HCT116 (cell line): Measurements from ENCODE around the gene ADGRG6.

ENCODE experiments used
- RAD21 ChIP-seq: IDR thresholded peaks from 2 replicates; pipeline ENCODE4 v1.6.1; 2012; ENCODE audit warnings: low read depth, mild to moderate bottlenecking
- ZNF274 ChIP-seq: fragments of 200-500 bp; sonication (Bioruptor generic); IDR thresholded peaks from 2 replicates; pipeline ENCODE4 v1.6.1; 2014; ENCODE audit warnings: mild to moderate bottlenecking, low read depth, low read length, inconsistent platforms
- TF ChIP-seq, protein P1 (sequence below): IDR thresholded peaks from 2 replicates; pipeline ENCODE4 v1.6.1; 2012; ENCODE audit warnings: low read depth
- TF ChIP-seq, protein P2 (sequence below), 3 experiments: fragments of 200-600 bp in 1 of 3; sonication (generic) in 1 of 3; IDR thresholded peaks in 2 of 3; conservative IDR thresholded peaks in 1 of 3; 2 replicates each; pipeline ENCODE4 v1.5.1; 2012 to 2017; ENCODE audit warnings: low read depth in 2 of 3, low read length in 2 of 3, antibody characterized with exemption in 1 of 3, borderline replicate concordance in 1 of 3, control low read depth in 1 of 3, mild to moderate bottlenecking in 1 of 3, mixed read lengths in 1 of 3, mixed run types in 1 of 3, moderate library complexity in 1 of 3; ENCODE audit not compliant: insufficient read depth in 1 of 3
- TF ChIP-seq, protein P3 (sequence below): IDR thresholded peaks from 2 replicates; pipeline ENCODE4 v1.6.1; 2012

DNA sequence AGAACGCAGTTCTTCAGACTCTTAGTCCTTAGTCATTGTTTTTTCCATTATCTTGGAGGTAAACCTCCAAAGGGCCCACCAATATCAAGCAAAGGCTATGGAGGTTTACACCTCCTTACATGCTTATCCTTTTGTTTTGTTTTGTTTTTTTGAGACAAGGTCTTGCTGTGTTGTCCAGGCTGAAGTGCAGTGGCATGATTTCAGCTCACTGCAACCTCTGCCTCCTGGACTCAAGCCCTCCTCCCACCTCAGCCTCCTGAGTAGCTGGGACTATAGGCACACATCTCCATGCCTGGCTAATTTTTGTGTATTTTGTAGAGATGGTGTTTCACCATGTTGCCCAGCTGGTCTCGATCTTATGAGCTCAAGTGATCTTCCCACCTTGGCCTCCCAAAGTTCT, 26.3 kb downstream of the ADGRG6 start:
- TF ChIP-seq, protein P1, sequence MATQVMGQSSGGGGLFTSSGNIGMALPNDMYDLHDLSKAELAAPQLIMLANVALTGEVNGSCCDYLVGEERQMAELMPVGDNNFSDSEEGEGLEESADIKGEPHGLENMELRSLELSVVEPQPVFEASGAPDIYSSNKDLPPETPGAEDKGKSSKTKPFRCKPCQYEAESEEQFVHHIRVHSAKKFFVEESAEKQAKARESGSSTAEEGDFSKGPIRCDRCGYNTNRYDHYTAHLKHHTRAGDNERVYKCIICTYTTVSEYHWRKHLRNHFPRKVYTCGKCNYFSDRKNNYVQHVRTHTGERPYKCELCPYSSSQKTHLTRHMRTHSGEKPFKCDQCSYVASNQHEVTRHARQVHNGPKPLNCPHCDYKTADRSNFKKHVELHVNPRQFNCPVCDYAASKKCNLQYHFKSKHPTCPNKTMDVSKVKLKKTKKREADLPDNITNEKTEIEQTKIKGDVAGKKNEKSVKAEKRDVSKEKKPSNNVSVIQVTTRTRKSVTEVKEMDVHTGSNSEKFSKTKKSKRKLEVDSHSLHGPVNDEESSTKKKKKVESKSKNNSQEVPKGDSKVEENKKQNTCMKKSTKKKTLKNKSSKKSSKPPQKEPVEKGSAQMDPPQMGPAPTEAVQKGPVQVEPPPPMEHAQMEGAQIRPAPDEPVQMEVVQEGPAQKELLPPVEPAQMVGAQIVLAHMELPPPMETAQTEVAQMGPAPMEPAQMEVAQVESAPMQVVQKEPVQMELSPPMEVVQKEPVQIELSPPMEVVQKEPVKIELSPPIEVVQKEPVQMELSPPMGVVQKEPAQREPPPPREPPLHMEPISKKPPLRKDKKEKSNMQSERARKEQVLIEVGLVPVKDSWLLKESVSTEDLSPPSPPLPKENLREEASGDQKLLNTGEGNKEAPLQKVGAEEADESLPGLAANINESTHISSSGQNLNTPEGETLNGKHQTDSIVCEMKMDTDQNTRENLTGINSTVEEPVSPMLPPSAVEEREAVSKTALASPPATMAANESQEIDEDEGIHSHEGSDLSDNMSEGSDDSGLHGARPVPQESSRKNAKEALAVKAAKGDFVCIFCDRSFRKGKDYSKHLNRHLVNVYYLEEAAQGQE: no peak
- TF ChIP-seq, protein P2, sequence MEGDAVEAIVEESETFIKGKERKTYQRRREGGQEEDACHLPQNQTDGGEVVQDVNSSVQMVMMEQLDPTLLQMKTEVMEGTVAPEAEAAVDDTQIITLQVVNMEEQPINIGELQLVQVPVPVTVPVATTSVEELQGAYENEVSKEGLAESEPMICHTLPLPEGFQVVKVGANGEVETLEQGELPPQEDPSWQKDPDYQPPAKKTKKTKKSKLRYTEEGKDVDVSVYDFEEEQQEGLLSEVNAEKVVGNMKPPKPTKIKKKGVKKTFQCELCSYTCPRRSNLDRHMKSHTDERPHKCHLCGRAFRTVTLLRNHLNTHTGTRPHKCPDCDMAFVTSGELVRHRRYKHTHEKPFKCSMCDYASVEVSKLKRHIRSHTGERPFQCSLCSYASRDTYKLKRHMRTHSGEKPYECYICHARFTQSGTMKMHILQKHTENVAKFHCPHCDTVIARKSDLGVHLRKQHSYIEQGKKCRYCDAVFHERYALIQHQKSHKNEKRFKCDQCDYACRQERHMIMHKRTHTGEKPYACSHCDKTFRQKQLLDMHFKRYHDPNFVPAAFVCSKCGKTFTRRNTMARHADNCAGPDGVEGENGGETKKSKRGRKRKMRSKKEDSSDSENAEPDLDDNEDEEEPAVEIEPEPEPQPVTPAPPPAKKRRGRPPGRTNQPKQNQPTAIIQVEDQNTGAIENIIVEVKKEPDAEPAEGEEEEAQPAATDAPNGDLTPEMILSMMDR (IDR thresholded peaks at IDR 0.05 in 2 of 3, conservative IDR thresholded peaks at IDR 0.05 in 1 of 3; ENCODE audit: borderline replicate concordance in 1 of 3, insufficient read depth in 1 of 3, low read depth in 2 of 3, low read length in 2 of 3): no peak
- TF ChIP-seq RAD21: no peak
- TF ChIP-seq, protein P3, sequence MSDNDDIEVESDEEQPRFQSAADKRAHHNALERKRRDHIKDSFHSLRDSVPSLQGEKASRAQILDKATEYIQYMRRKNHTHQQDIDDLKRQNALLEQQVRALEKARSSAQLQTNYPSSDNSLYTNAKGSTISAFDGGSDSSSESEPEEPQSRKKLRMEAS: no peak
- no peak for TF ChIP-seq ZNF274
